IPS DF 19.7 (cell line): ENCODE results near the gene PHIP.
A peak's percentile ranks its signal among the peaks of the same experiment; 100 is the strongest.
"Not testable (repeated sequence)": the region's sequence is repeated elsewhere in the genome, so short reads cannot be mapped to it uniquely, and the experiment has no call there.

Experiments used
- DNase-seq: peaks from one replicate; pipeline ENCODE4 v3.0.0-alpha.2; 2013; ENCODE audit warnings: low read depth, low spot score

The PHIP gene

GRCh38 chr6:79078075-79078969 is at the start of gene PHIP:
TSS of gene PHIP (minus strand) at chr6:79078254. CDS start at chr6:79078068, 186 bp downstream.
- peak; percentile 65 for DNase-seq

- DNase-seq: peak; percentile 17
Observed at GRCh38 chr6:79127660-79128059, 49.6 kb upstream of the PHIP start.

- no peak for DNase-seq
Observed at GRCh38 chr6:79119217-79119616, 41.2 kb upstream of the PHIP start.

- DNase-seq: no peak
Observed at GRCh38 chr6:79117752-79118151, 39.7 kb upstream of the PHIP start.

GRCh38 chr6:79115553-79116182 is 37.6 kb upstream of the PHIP start:
- DNase-seq: no peak

GRCh38 chr6:79111549-79111948 is 33.5 kb upstream of the PHIP start:
- no peak for DNase-seq

GRCh38 chr6:79101164-79101563 is 23.1 kb upstream of the PHIP start:
- DNase-seq: no peak

- DNase-seq: no peak
Observed at GRCh38 chr6:79100304-79100703, 22.2 kb upstream of the PHIP start.

GRCh38 chr6:79094938-79095337 is 16.9 kb upstream of the PHIP start:
- DNase-seq: no peak

GRCh38 chr6:79091801-79092200 is 13.7 kb upstream of the PHIP start:
- DNase-seq: not testable (repeated sequence)

GRCh38 chr6:79089552-79090404 is 11.7 kb upstream of the PHIP start:
- DNase-seq: no peak

GRCh38 chr6:79084693-79085092 is 6.6 kb upstream of the PHIP start:
- DNase-seq: no peak

GRCh38 chr6:79082304-79082703 is 4.2 kb upstream of the PHIP start:
- no peak for DNase-seq

GRCh38 chr6:79081663-79082062 is 3.6 kb upstream of the PHIP start:
- DNase-seq: no peak

GRCh38 chr6:79079561-79080041 is 1.5 kb upstream of the PHIP start:
- no peak for DNase-seq

GRCh38 chr6:79077715-79078074 is 359 bp downstream of the PHIP start:
- no peak for DNase-seq

GRCh38 chr6:79076782-79077641 is 1.0 kb downstream of the PHIP start:
- peak; percentile 67 for DNase-seq

- no peak for DNase-seq
Observed at GRCh38 chr6:79076160-79076559, 1.9 kb downstream of the PHIP start.

- no peak for DNase-seq
Observed at GRCh38 chr6:79073888-79074287, 4.2 kb downstream of the PHIP start.

- DNase-seq: no peak
Observed at GRCh38 chr6:79072640-79073181, 5.3 kb downstream of the PHIP start.

GRCh38 chr6:79071547-79071946 is 6.5 kb downstream of the PHIP start:
- no peak for DNase-seq
